GM20431 (cell line): ENCODE measurements around the gene PDGFD.

Experiments
- in situ Hi-C: fragments of 300-500 bp; cut with MseI, MboI; formaldehyde crosslinking; loops from one replicate; pipeline ENCODE4 v1.15.0; 2020; ENCODE audit warnings: low sequenced_read_pairs; ENCODE audit not compliant: unreplicated experiment

Gene PDGFD

GRCh38 chr11:104028476-104029263, 135.3 kb downstream of the PDGFD start:
- in situ Hi-C loops, result no loop called here

GRCh38 chr11:104024572-104024971, 139.4 kb downstream of the PDGFD start:
- in situ Hi-C loops, result no loop called here

- in situ Hi-C loops, result no loop called here
Observed at GRCh38 chr11:104015649-104016415, 148.1 kb downstream of the PDGFD start.

GRCh38 chr11:104011044-104011443, 152.9 kb downstream of the PDGFD start:
- in situ Hi-C loops, result no loop called here

- in situ Hi-C loops, result no loop called here
Observed at GRCh38 chr11:104009744-104010143, 154.2 kb downstream of the PDGFD start.

GRCh38 chr11:104005234-104005855, 158.6 kb downstream of the PDGFD start:
- in situ Hi-C loops, result no loop called here

GRCh38 chr11:104003491-104003890, 160.5 kb downstream of the PDGFD start:
- in situ Hi-C loops, result no loop called here

GRCh38 chr11:104001561-104002056, 162.3 kb downstream of the PDGFD start:
- in situ Hi-C loops, result no loop called here

GRCh38 chr11:104000798-104001197, 163.1 kb downstream of the PDGFD start:
- in situ Hi-C loops, result no loop called here

- in situ Hi-C loops, result no loop called here
Observed at GRCh38 chr11:103998826-103999508, 165.0 kb downstream of the PDGFD start.

- in situ Hi-C loops, result no loop called here
Observed at GRCh38 chr11:103997082-103997481, 166.9 kb downstream of the PDGFD start.

- in situ Hi-C loops, result no loop called here
Observed at GRCh38 chr11:103995896-103996295, 168.1 kb downstream of the PDGFD start.

- in situ Hi-C loops, result no loop called here
Observed at GRCh38 chr11:103994518-103994917, 169.4 kb downstream of the PDGFD start.

GRCh38 chr11:103994094-103994493, 169.9 kb downstream of the PDGFD start:
- in situ Hi-C loops, result no loop called here

- in situ Hi-C loops, result no loop called here
Observed at GRCh38 chr11:103993507-103993906, 170.4 kb downstream of the PDGFD start.

- in situ Hi-C loops, result no loop called here
Observed at GRCh38 chr11:103988595-103988969, 175.4 kb downstream of the PDGFD start.

GRCh38 chr11:103987629-103988594, 176.0 kb downstream of the PDGFD start:
- in situ Hi-C loops, result no loop called here

GRCh38 chr11:103985041-103985440, 178.9 kb downstream of the PDGFD start:
- in situ Hi-C loops, result no loop called here

GRCh38 chr11:103980108-103980507, 183.8 kb downstream of the PDGFD start:
- in situ Hi-C loops, result no loop called here
